ENCODE measurements around the gene LOXHD1.

DNA sequence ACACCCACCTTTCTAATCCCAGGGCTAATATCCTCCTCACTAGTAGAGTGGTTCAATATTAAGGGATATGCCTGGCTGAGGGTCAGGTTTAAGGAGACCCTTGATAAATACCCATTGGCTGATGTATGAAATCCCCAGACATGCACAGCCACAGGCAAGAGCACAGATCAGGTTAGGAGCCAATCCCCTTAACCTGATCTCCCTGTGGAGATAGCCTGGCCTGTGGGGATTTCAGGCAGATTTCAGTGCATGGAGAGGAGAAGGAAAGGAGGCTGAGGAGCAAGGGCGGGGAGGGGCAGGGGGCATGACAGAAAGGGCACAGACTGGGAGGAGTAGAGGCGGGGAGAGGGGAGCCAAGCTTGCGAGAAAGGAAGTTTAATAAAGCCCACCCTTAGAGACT is 129.0 kb downstream of the LOXHD1 start:
- TF ChIP-seq SP1 (IDR thresholded peaks at IDR 0.05) (no peak), ZNF384 (IDR thresholded peaks at IDR 0.05) (no peak), BHLHE40 (IDR thresholded peaks at IDR 0.05; ENCODE audit: borderline replicate concordance) (no peak), TARDBP (IDR thresholded peaks at IDR 0.05) (no peak), SUZ12 (IDR thresholded peaks at IDR 0.05) (no peak), ELF4 (IDR thresholded peaks at IDR 0.05) (no peak), FOXK2 (IDR thresholded peaks at IDR 0.05) (no peak), LEF1 (IDR thresholded peaks at IDR 0.05; ENCODE audit: borderline replicate concordance) (no peak), ARNT (IDR thresholded peaks at IDR 0.05) (no peak), CTBP1 (IDR thresholded peaks at IDR 0.05; ENCODE audit: borderline replicate concordance) (no peak), NFRKB (IDR thresholded peaks at IDR 0.05) (no peak), FOXA1 (IDR thresholded peaks at IDR 0.05) (no peak), FOXM1 (IDR thresholded peaks at IDR 0.05; ENCODE audit: borderline replicate concordance) (no peak)
- TF ChIP-seq, protein P1, sequence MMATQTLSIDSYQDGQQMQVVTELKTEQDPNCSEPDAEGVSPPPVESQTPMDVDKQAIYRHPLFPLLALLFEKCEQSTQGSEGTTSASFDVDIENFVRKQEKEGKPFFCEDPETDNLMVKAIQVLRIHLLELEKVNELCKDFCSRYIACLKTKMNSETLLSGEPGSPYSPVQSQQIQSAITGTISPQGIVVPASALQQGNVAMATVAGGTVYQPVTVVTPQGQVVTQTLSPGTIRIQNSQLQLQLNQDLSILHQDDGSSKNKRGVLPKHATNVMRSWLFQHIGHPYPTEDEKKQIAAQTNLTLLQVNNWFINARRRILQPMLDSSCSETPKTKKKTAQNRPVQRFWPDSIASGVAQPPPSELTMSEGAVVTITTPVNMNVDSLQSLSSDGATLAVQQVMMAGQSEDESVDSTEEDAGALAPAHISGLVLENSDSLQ (IDR thresholded peaks at IDR 0.05), result no peak

Data from HEK293T (cell line).